Measurements from ENCODE around the gene PLOD1.

GRCh38 chr1:11907275-11908094 is 27.0 kb upstream of the PLOD1 start:
- TF ChIP-seq NR1H2 (CRISPR knock-in tag; IDR thresholded peaks at IDR 0.05) (no peak), CTCF (IDR thresholded peaks at IDR 0.05) (no peak), E2F5 (CRISPR knock-in tag; IDR thresholded peaks at IDR 0.05) (no peak), SMAD4 (CRISPR knock-in tag; IDR thresholded peaks at IDR 0.05) (no peak), NR3C1 (CRISPR knock-in tag; conservative IDR thresholded peaks at IDR 0.05; ENCODE audit: low read depth) (no peak), HMGA2 (CRISPR knock-in tag; IDR thresholded peaks at IDR 0.05) (no peak), TP53 (CRISPR knock-in tag; IDR thresholded peaks at IDR 0.05) (no peak), SOX15 (CRISPR knock-in tag; IDR thresholded peaks at IDR 0.05) (no peak), TEAD4 (CRISPR knock-in tag; IDR thresholded peaks at IDR 0.05) (no peak)
- TF ChIP-seq, protein P1, sequence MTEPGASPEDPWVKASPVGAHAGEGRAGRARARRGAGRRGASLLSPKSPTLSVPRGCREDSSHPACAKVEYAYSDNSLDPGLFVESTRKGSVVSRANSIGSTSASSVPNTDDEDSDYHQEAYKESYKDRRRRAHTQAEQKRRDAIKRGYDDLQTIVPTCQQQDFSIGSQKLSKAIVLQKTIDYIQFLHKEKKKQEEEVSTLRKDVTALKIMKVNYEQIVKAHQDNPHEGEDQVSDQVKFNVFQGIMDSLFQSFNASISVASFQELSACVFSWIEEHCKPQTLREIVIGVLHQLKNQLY (CRISPR knock-in tag; IDR thresholded peaks at IDR 0.05) = no peak
- TF ChIP-seq, protein P2, sequence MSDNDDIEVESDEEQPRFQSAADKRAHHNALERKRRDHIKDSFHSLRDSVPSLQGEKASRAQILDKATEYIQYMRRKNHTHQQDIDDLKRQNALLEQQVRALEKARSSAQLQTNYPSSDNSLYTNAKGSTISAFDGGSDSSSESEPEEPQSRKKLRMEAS (CRISPR knock-in tag; IDR thresholded peaks at IDR 0.05) = no peak

All from WTC11 (cell line).